Measurements from ENCODE around the gene SPATA33.

GRCh38 chr16:89624777-89625761 is 32.6 kb upstream of the SPATA33 start:
- no peak for TF ChIP-seq CTCF (IDR thresholded peaks at IDR 0.05)
- TF ChIP-seq POLR2A (IDR thresholded peaks at IDR 0.05): no peak

Data from right lobe of liver (tissue), 4 donors.